Activated CD4-positive, alpha-beta memory T cell treated with anti-CD3 and anti-CD28 coated beads, Interleukin-2, amount 10 ng/mL, durations not matched to agents 7 days and 5 days (primary cell): Measurements from ENCODE around the gene DPPA5. TPM values are rescaled to one million over a fixed set of nuclear protein-coding genes. Genes with fewer than 3 reads are reported as not detected.
A peak's percentile ranks its signal among the peaks of the same experiment; 100 is the strongest.
"Not testable (repeated sequence)": the region's sequence is repeated elsewhere in the genome, so short reads cannot be mapped to it uniquely, and the experiment has no call there.

Experiments used
- CTCF ChIA-PET: fragments of 350-600 bp; sonication (Branson Sonifier 250); formaldehyde crosslinking; loops from one replicate; lab custom pipeline; 2021; ENCODE audit warnings: antibody characterized with exemption, inconsistent platforms; lab: Charles Lee
- POLR2A ChIA-PET: fragments of 350-600 bp; sonication (Branson Sonifier 250); formaldehyde crosslinking; loops from one replicate; lab custom pipeline; 2021; ENCODE audit warnings: antibody characterized with exemption; lab: Charles Lee
- DNase-seq: peaks from one replicate; pipeline ENCODE4 v3.0.0-alpha.2; 2020
- H3K27ac Mint-ChIP-seq: one replicate; pipeline ENCODE4 v1.8.0; 2021; ENCODE audit warnings: mild to moderate bottlenecking, mixed read lengths
- H3K27me3 Mint-ChIP-seq: one replicate; pipeline ENCODE4 v1.8.0; 2021; ENCODE audit warnings: mixed read lengths
- H3K36me3 Mint-ChIP-seq: one replicate; pipeline ENCODE4 v1.8.0; 2021; ENCODE audit warnings: low read depth, mixed read lengths
- H3K4me1 Mint-ChIP-seq: one replicate; pipeline ENCODE4 v1.8.0; 2021; ENCODE audit warnings: mixed read lengths
- H3K4me3 Mint-ChIP-seq: one replicate; pipeline ENCODE4 v1.8.0; 2021; ENCODE audit warnings: mild to moderate bottlenecking, mixed read lengths
- H3K9me3 Mint-ChIP-seq: one replicate; pipeline ENCODE4 v1.8.0; 2021; ENCODE audit warnings: mixed read lengths
- total RNA-seq, 2 experiments: library from RNA; stranded (reverse); gene quantifications; one replicate each; pipeline ENCODE4 v1.2.3, GENCODE V29; 2021

The DPPA5 gene
- total RNA-seq, 2 experiments from 2014 or later, result not detected

DNA sequence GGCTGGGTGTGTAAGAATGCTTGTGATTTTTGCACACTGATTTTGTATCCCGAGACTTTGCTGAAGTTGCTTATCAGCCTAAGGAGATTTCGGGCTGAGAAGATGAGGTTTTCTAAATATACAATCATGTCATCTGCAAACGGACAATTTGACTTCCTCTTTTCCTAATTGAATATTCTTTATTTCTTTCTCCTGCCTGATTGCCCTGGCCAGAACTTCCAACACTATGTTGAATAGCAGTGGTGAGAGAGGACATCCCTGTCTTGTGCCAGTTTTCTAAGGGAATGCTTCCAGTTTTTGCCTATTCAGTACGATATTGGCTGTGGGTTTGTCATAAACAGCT is 43.6 kb downstream of the DPPA5 start:
- Mint-ChIP-seq H3K27ac (peak overlapping the region; percentile 85), H3K4me3 (peak overlapping the region; percentile 95), H3K4me1 (peaks cover 48% of the 10 kb centered on the region), H3K36me3 (peaks cover 34% of the 10 kb centered on the region), H3K27me3 (peaks cover 40% of the 10 kb centered on the region)
- DNase-seq, POLR2A ChIA-PET, H3K9me3 Mint-ChIP-seq: not testable (repeated sequence)
- CTCF ChIA-PET, result interaction anchor here (0.7 to 1.5 kb wide), 2 partner anchors 19 to 114 kb away, joined by 3 to 4 read pairs; no protein-coding TSS in a partner anchor

GRCh38 chr6:73309785-73310502 is 44.1 kb downstream of the DPPA5 start:
- peak overlapping the region; percentile 95 for H3K4me3 Mint-ChIP-seq
- DNase-seq, result peak; percentile 62
- H3K27me3 Mint-ChIP-seq, result peaks cover 34% of the 10 kb centered on the region
- peaks cover 4% of the 10 kb centered on the region for H3K9me3 Mint-ChIP-seq
- POLR2A ChIA-PET, result interaction anchor here (0.6 to 1.7 kb wide), 13 partner anchors 9 to 212 kb away, joined by 3 to 7 read pairs (median 4); partner anchors contain the start of genes CGAS and KHDC1
- H3K4me1 Mint-ChIP-seq, result peaks cover 50% of the 10 kb centered on the region
- H3K27ac Mint-ChIP-seq, result peak overlapping the region; percentile 85
- CTCF ChIA-PET, result interaction anchor here (0.6 to 1.5 kb wide), 13 partner anchors 17 to 343 kb away, joined by 3 to 7 read pairs (median 3); no protein-coding TSS in a partner anchor
- H3K36me3 Mint-ChIP-seq, result peaks cover 34% of the 10 kb centered on the region

DNA sequence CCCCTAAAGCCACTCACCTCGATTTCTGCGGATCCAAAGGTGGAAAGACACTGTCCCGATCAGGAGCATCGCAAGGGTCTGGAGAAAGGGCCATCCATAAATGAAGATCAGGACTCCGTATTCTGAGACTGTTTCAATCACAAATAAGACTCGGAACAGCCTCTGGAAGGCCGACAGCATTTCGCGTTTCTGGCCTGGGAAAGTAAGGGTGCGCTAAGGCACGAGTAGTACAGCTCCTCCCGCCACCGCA is 44.6 kb downstream of the DPPA5 start:
- ChIA-PET POLR2A (interaction anchor here (0.6 to 1.7 kb wide), 13 partner anchors 9 to 212 kb away, joined by 3 to 7 read pairs (median 4); partner anchors contain the start of genes CGAS and KHDC1), CTCF (interaction anchor here (0.6 to 1.5 kb wide), 13 partner anchors 17 to 343 kb away, joined by 3 to 7 read pairs (median 3); no protein-coding TSS in a partner anchor)
- Mint-ChIP-seq H3K4me3 (peak overlapping the region; percentile 95), H3K36me3 (peaks cover 34% of the 10 kb centered on the region), H3K9me3 (peaks cover 4% of the 10 kb centered on the region), H3K27me3 (peaks cover 31% of the 10 kb centered on the region), H3K4me1 (peaks cover 50% of the 10 kb centered on the region), H3K27ac (peak overlapping the region; percentile 85)
- DNase-seq, result no peak

DNA sequence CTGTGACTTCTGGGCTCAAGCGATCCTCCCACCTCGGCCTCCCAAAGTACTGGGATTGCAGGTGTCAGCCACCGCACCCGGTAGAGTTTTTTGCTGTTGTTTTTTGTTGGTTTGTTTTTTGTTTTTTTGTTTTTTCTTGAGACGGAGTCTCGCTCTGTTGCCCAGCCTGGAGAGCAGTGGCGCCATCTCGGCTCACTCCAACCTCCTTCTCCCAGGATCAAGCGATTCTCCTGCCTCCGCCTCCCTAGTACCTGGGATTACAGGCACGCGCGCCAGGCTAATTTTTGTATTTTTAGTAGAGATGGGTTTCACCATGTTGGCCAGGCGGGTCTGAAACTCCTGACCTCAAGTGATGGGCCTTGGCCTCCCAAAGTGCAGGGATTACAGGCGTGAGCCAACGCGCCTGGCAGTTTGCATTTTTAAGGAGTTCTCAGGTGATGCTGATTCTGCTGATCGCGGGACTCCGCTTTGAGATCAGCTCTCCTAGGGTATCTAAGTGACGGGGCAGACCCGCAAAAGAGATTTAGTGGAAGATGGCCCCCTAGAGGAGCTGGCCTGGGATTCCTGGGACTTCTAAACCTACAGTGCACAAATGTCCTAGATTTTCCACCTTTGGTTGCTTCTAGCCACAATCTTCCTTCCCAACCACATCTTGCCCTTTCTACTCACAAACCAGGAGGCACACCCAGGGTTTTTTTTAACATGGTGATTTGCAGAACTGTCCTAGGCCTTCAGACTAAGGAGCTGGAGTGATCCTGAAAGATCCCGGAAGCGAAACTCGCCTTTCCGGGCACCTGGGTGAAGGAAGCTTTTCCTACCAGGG is 45.2 kb downstream of the DPPA5 start:
- CTCF ChIA-PET, result interaction anchor here (0.6 to 1.5 kb wide), 14 partner anchors 18 to 344 kb away, joined by 3 to 7 read pairs (median 3); no protein-coding TSS in a partner anchor
- Mint-ChIP-seq H3K27ac (peak overlapping the region; percentile 85), H3K9me3 (peaks cover 4% of the 10 kb centered on the region), H3K27me3 (peaks cover 27% of the 10 kb centered on the region), H3K4me3 (peak overlapping the region; percentile 95), H3K36me3 (peaks cover 32% of the 10 kb centered on the region), H3K4me1 (peaks cover 49% of the 10 kb centered on the region)
- DNase-seq, result no peak
- POLR2A ChIA-PET, result interaction anchor here (0.6 to 1.7 kb wide), 13 partner anchors 10 to 213 kb away, joined by 3 to 7 read pairs (median 4); partner anchors contain the start of genes CGAS and KHDC1

GRCh38 chr6:73303773-73304172 is 50.3 kb downstream of the DPPA5 start:
- H3K4me1 Mint-ChIP-seq, result peaks cover 25% of the 10 kb centered on the region
- not testable (repeated sequence) for DNase-seq, H3K27me3 Mint-ChIP-seq

More at GRCh38 chr6:73303773-73304172, 50.3 kb downstream of the DPPA5 start:
- H3K36me3 Mint-ChIP-seq, result peaks cover 34% of the 10 kb centered on the region
- CTCF ChIA-PET, POLR2A ChIA-PET, H3K27ac Mint-ChIP-seq, H3K4me3 Mint-ChIP-seq, H3K9me3 Mint-ChIP-seq: not testable (repeated sequence)

Other genes starting within 250 kb of the DPPA5 start
- under 1 TPM in 1 of 2 experiments, not detected in 1; 0.58 TPM for gene KHDC1L, start 128.8 kb downstream of the DPPA5 start, total RNA-seq
- 1 to 10 TPM; 8.5 TPM for gene KHDC1, start 91.1 kb downstream of the DPPA5 start, total RNA-seq
- not detected for gene KHDC3L, start 8.4 kb upstream of the DPPA5 start, total RNA-seq
- under 1 TPM; 0.33 to 0.68 TPM for gene OOEP, start 15.6 kb upstream of the DPPA5 start, total RNA-seq
- under 1 TPM; 0.80 to 0.88 TPM for gene DDX43, start 40.6 kb upstream of the DPPA5 start, total RNA-seq
- 10 to 100 TPM; 47.8 to 48.2 TPM for gene CGAS, start 98.0 kb upstream of the DPPA5 start, total RNA-seq
- 10 to 100 TPM; 62.1 to 66.4 TPM for gene MTO1, start 107.5 kb upstream of the DPPA5 start, total RNA-seq
- 1,000 to 10,000 TPM; 7,440 to 7,455 TPM for gene EEF1A1, start 166.8 kb upstream of the DPPA5 start, total RNA-seq